GM20000 (cell line): ENCODE data around the gene RCAN1.

Source experiments
- DNase-seq: peaks from one replicate; pipeline ENCODE4 v3.0.0; 2012; ENCODE audit warnings: low spot score
- CTCF ChIP-seq: IDR thresholded peaks from 2 replicates; pipeline ENCODE4 v1.5.1; 2012; ENCODE audit warnings: mild to moderate bottlenecking, control low read depth; ENCODE audit errors: extremely low read depth, missing control alignments

The RCAN1 gene

GRCh38 chr21:34526241-34526617, 88.7 kb downstream of the RCAN1 start:
- TF ChIP-seq CTCF = no peak
- no peak for DNase-seq

GRCh38 chr21:34524646-34525601, 90.0 kb downstream of the RCAN1 start:
- DNase-seq = no peak
- no peak for TF ChIP-seq CTCF

GRCh38 chr21:34523019-34523555, 91.8 kb downstream of the RCAN1 start:
- DNase-seq = no peak
- TF ChIP-seq CTCF = no peak

- no peak for TF ChIP-seq CTCF
- DNase-seq = no peak
These were observed 92.6 kb downstream of the RCAN1 start for GRCh38 chr21:34522284-34522683.

- TF ChIP-seq CTCF = no peak
- DNase-seq = no peak
These were observed 93.4 kb downstream of the RCAN1 start for GRCh38 chr21:34521561-34521960.

- TF ChIP-seq CTCF = no peak
- DNase-seq = no peak
These were observed 94.0 kb downstream of the RCAN1 start for GRCh38 chr21:34520764-34521508.

GRCh38 chr21:34520281-34520680, 94.6 kb downstream of the RCAN1 start:
- no peak for TF ChIP-seq CTCF
- no peak for DNase-seq
